GM23338 (cell line): ENCODE data around the gene MFAP4.

ENCODE experiments used
- CREB1 ChIP-seq: fragments of 250-450 bp; sonication (Bioruptor Pico); IDR thresholded peaks from 2 replicates; pipeline ENCODE4 v1.5.0; 2020; ENCODE audit warnings: low read depth, mild to moderate bottlenecking, moderate library complexity
- ETS1 ChIP-seq: IDR thresholded peaks from 2 replicates; pipeline ENCODE4 v1.6.1; 2016; ENCODE audit warnings: antibody characterized with exemption
- EZH2 ChIP-seq: fragments of 200-600 bp; sonication (generic); IDR thresholded peaks from one replicate; pipeline ENCODE4 v1.8.0; 2017; ENCODE audit warnings: antibody characterized with exemption, mild to moderate bottlenecking, low read depth; ENCODE audit not compliant: unreplicated experiment
- EZH2phosphoT487 ChIP-seq: fragments of 200-600 bp; sonication (generic); IDR thresholded peaks from one replicate; pipeline ENCODE4 v1.8.1; 2018; ENCODE audit warnings: antibody characterized with exemption; ENCODE audit not compliant: unreplicated experiment
- NANOG ChIP-seq: IDR thresholded peaks from 2 replicates; pipeline ENCODE4 v1.6.1; 2016; ENCODE audit warnings: antibody characterized with exemption, borderline replicate concordance
- POLR2AphosphoS5 ChIP-seq: IDR thresholded peaks from 2 replicates; pipeline ENCODE4 v1.6.1; 2016; ENCODE audit warnings: antibody characterized with exemption, low read depth
- ZNF114 ChIP-seq: fragments of 250-450 bp; sonication (Bioruptor Pico); IDR thresholded peaks from 2 replicates; pipeline ENCODE4 v1.5.0; 2020; ENCODE audit warnings: mild to moderate bottlenecking, moderate library complexity
- ZNF331 ChIP-seq: fragments of 250-450 bp; sonication (Bioruptor Pico); IDR thresholded peaks from 2 replicates; pipeline ENCODE4 v1.5.0; 2020; ENCODE audit warnings: low read depth, mild to moderate bottlenecking, moderate library complexity
- ZNF462 ChIP-seq: fragments of 250-450 bp; sonication (Bioruptor Pico); IDR thresholded peaks from 2 replicates; pipeline ENCODE4 v1.5.0; 2020; ENCODE audit warnings: mild to moderate bottlenecking, moderate library complexity
- TF ChIP-seq, protein P1 (sequence below), 2 experiments: fragments of 200-600 bp in 1 of 2; sonication (generic) in 1 of 2; conservative IDR thresholded peaks; 2 replicates each; pipeline versions ENCODE4 v1.5.1 to v1.6.1; 2016 to 2017; ENCODE audit warnings: antibody characterized with exemption in 2 of 2, low read depth in 2 of 2, mild to moderate bottlenecking in 2 of 2, moderate library complexity in 1 of 2
- TF ChIP-seq, protein P2 (sequence below): IDR thresholded peaks from one replicate; pipeline ENCODE4 v1.6.1; 2018; ENCODE audit warnings: antibody characterized with exemption; ENCODE audit not compliant: unreplicated experiment

GRCh38 chr17:19335951-19336631 lies 50.9 kb downstream of the MFAP4 start:
- TF ChIP-seq, protein P1, sequence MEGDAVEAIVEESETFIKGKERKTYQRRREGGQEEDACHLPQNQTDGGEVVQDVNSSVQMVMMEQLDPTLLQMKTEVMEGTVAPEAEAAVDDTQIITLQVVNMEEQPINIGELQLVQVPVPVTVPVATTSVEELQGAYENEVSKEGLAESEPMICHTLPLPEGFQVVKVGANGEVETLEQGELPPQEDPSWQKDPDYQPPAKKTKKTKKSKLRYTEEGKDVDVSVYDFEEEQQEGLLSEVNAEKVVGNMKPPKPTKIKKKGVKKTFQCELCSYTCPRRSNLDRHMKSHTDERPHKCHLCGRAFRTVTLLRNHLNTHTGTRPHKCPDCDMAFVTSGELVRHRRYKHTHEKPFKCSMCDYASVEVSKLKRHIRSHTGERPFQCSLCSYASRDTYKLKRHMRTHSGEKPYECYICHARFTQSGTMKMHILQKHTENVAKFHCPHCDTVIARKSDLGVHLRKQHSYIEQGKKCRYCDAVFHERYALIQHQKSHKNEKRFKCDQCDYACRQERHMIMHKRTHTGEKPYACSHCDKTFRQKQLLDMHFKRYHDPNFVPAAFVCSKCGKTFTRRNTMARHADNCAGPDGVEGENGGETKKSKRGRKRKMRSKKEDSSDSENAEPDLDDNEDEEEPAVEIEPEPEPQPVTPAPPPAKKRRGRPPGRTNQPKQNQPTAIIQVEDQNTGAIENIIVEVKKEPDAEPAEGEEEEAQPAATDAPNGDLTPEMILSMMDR (conservative IDR thresholded peaks at IDR 0.05; ENCODE audit: low read depth in 2 of 2): no peak
- TF ChIP-seq EZH2 (no peak), EZH2phosphoT487 (no peak), POLR2AphosphoS5 (no peak), ETS1 (no peak), ZNF331 (CRISPR knock-in tag) (no peak), ZNF462 (CRISPR knock-in tag) (no peak), CREB1 (no peak), NANOG (no peak), ZNF114 (CRISPR knock-in tag) (no peak)
- TF ChIP-seq, protein P2, sequence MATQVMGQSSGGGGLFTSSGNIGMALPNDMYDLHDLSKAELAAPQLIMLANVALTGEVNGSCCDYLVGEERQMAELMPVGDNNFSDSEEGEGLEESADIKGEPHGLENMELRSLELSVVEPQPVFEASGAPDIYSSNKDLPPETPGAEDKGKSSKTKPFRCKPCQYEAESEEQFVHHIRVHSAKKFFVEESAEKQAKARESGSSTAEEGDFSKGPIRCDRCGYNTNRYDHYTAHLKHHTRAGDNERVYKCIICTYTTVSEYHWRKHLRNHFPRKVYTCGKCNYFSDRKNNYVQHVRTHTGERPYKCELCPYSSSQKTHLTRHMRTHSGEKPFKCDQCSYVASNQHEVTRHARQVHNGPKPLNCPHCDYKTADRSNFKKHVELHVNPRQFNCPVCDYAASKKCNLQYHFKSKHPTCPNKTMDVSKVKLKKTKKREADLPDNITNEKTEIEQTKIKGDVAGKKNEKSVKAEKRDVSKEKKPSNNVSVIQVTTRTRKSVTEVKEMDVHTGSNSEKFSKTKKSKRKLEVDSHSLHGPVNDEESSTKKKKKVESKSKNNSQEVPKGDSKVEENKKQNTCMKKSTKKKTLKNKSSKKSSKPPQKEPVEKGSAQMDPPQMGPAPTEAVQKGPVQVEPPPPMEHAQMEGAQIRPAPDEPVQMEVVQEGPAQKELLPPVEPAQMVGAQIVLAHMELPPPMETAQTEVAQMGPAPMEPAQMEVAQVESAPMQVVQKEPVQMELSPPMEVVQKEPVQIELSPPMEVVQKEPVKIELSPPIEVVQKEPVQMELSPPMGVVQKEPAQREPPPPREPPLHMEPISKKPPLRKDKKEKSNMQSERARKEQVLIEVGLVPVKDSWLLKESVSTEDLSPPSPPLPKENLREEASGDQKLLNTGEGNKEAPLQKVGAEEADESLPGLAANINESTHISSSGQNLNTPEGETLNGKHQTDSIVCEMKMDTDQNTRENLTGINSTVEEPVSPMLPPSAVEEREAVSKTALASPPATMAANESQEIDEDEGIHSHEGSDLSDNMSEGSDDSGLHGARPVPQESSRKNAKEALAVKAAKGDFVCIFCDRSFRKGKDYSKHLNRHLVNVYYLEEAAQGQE: no peak
